ENCODE measurements around the gene KRT84. TPM values are rescaled to one million over a fixed set of nuclear protein-coding genes. Genes with fewer than 3 reads are reported as not detected.

Gene KRT84
- polyA plus RNA-seq, 3 donors, result not detected

DNA sequence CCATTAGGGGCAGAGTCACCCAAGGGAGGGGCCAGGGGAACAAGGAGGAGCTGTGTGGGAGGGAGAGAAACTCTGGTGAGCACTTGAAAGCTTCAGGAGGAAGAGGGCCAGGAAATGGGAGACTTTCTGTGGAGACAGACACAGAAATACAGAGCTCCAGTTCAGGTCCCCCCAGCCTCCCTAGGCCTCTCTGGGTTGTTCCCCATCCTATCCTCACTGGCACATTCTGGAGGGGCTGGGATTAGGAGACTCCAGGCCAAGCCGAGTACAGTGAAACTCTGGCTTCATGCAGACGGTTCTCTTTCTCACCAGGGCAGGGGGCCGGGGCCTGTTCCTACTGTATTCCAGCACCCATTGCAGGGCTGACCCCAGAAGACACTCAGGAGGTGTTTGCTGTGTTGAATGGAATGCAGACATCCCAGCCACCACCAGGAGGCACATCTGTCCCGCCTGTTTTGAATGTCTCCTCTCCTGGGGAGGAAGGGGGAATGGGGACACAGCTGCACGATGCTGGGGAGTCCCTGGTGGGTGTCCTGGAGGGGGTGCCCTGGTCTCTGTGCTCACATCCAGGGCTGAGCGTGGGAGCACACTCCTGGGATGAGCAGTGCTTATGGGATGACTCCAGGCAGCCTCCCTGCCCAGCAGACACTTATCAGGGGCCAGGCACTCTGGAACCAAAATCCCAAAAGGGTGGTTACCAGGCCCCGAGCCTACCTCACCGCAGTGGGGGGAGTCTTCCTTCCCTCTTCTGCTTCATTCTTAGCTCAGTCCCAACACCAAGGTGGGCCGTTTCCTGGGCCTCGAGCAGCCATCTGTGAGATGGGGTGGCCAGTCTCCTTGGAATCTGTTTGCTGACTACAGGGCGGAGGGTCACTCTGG is 5.5 kb upstream of the KRT84 start:
- no peak for DNase-seq (ENCODE audit: extremely low read depth in 1 of 11, low read depth in 9 of 11, low spot score in 4 of 11)

DNA sequence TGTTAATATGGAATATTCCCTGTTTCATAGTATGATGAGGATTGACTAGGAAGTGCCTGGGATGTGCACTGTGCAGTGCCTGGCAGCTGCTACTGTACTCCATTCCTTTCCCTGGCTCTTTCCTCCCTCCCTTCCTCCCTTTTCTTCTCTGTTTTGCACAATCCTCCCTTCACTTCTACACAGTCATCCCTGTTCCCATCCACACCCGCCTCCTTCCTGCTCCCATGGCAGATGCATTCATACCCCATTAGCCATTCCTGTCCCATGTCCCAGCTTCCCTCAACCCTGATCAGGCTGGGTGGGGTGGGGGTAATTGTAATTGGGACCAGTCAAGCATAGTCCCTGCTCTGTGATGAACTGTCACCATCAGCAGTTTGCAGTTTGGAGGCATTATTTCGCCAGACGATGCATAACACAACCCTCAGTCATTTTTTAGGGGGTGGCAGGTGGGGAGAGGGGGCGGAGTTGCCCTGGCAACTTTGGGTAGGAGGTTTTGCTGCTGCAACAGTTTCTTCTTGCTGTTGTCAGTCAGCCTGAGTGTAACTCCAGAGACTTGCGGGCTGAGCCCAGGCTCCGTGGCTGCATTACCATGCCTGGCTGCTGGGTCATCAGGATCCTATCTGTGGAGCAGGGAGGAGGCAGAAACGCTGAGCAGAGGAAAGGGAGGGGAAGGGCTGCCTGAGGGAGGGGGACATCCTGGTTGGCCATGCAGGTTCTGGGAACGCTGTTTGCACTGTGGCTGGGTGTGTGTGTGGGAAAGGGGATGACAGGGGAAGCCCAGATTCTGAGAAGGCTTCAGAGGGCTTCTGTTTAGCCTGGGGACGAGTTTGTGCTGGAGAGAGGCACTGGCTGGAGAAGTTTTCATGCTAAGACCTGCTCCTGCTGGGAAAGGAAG is 4.1 kb upstream of the KRT84 start:
- DNase-seq (ENCODE audit: extremely low read depth in 1 of 11, low read depth in 9 of 11, low spot score in 4 of 11), result no peak

DNA sequence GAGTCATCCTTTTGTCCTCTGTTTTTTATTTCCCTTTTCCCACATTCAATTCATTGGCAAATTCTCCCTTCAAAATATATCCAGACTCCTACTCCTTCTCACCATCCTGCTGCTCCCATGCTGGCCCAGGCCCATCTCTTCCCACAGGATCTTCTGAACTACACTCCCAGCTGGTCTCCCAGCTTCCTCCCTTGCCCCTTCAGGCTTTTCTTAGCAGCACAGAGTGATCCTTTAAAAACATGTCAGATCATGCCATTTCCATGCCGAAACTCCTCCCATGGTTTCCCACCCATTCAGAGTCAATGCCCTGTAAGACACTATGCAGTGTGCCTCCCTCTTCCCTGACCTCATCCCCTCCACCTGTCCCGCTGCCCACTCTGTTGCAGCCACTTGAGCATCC is 2.4 kb upstream of the KRT84 start:
- DNase-seq (ENCODE audit: extremely low read depth in 1 of 11, low read depth in 9 of 11, low spot score in 4 of 11), result no peak

DNA sequence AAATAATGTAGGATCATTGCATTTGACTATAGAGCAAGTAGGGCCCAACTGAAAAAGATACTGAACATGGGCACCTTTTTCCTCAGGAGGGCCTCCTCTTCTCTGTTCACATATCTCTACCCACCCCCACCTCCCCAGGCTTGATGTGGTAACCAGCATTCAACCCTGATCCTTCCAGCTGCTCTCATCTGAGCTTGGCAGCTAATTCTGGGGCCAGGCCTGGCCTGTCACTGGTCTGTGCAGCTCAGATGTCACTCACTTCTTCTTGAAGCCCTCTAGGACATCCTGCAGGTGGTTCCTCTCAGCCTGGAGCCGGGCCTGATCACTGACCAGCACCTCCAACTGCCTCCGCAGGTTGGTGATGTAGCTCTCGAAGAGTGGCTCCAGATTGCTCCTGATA is 2.1 kb downstream of the KRT84 start:
- no peak for DNase-seq (ENCODE audit: extremely low read depth in 1 of 11, low read depth in 9 of 11, low spot score in 4 of 11)

DNA sequence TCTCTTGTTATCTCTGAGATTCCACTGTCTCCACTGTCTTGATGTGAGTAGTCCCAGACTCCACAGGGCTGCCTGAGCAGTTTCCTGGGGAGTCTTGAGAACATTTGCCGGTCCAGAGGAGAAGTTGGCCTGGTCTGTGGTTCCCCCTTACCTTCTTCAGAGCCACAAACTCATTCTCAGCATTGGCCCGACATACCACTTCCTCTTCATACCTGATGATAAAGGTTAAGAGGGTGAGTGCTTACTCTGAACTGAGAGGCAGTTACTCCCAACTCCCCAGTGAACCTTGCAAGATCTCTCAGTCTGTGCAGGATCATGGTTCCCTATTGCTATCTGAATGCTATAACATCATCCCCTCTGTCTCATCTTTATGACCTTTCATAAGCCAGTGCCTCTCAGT is 2.6 kb downstream of the KRT84 start:
- no peak for DNase-seq (ENCODE audit: extremely low read depth in 1 of 11, low read depth in 9 of 11, low spot score in 4 of 11)

DNA sequence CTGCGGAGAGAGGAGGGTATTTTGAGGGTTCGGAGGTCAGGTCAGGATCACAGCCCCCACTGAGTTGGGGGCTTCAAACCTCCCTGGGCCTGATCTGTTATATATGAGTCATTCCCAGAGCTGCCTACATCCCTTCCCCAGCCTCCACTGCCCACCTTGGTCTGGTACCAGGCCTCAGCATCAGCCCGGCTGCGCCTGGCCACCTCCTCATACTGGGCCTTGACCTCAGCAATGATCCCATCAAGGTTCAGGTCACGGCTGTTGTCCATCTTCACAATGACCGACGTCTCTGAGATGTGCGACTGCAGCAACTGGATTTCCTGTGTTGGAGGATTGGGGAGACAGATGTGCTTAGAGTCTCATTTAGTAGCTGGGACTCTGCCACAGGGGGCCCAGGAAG is 4.2 kb downstream of the KRT84 start:
- no peak for DNase-seq (ENCODE audit: extremely low read depth in 1 of 11, low read depth in 9 of 11, low spot score in 4 of 11)

DNA sequence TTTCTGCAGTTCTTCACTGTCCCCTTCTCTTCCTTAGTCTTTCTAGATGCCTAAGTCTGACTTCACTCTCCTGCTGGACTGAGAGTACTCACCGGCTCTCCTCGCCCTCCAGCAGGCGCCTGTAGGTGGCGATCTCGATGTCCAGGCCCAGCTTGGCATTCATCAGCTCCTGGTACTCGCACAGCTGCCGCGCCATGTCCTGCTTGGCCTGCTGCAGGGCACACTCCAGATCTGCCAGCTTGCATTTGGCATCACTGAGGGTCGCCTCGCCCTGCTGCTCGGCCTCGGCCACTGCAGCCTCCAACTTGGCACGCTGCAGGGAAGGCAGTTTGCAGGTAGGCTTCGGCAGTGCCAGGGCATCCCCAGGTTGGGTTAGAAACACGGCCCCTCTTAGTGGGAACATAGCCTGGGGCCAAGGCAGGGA is 5.2 kb downstream of the KRT84 start:
- DNase-seq (ENCODE audit: extremely low read depth in 1 of 11, low read depth in 9 of 11, low spot score in 4 of 11), result no peak

DNA sequence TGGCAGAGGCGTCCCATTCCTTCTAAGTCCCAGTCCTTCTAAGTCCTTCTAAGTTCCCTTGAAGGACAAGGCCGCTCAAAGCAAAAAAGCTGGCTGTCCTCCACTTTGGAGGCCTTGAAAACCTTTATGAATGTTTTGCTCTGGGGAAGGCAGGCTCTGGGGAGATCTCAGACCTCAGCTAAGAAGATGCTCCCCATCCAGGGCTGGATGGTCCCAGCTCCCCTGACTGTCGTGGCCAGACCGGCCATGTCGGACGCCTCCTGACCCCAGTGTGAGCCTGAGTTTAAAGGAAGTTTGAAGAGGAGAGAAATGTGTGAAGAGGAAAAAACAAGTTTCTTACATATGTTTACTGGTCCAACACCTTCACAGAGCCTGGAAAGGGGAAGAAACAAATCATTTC is 5.9 kb downstream of the KRT84 start:
- DNase-seq (ENCODE audit: extremely low read depth in 1 of 11, low read depth in 9 of 11, low spot score in 4 of 11), result no peak

DNA sequence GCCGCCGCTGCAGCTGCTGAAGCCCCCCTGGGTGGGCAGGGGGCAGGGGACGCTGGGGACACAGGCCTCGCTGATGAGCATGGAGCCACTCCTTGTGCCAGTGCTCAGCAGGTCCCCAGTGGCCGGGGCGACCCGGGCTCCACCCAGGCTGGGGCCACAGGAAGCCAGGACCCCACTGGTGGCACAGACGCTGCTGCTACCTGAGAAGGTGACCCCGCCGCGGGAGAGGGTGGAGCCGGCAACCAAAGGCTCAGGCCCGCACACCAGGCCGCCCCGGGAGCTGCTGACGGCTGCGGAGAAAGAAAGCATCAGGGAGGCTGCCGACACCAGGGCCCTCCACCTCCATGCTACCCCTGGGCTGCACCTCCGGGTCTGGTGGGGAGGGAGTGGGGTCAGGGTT is 7.4 kb downstream of the KRT84 start:
- DNase-seq (ENCODE audit: extremely low read depth in 1 of 11, low read depth in 9 of 11, low spot score in 4 of 11), result no peak

DNA sequence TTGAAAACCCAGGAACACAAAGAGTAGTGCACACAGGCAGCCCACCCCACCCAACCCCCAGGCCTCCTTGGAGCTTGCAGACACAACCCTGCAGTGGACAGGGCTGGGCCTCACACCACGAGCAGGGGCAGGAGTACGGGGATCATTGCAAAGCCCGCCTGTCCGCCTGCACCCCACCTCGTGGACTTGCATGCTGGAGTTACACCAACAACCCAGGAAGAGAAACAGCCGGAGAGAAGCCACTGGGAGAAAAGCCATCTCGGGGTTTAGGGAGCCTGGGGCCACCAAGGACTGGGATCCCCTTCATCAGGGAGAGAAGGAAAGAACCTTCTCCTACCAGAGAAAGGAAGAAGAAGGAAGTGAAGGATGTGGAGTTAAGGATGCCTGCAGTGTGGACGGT is 8.2 kb downstream of the KRT84 start:
- no peak for DNase-seq (ENCODE audit: extremely low read depth in 1 of 11, low read depth in 9 of 11, low spot score in 4 of 11)

DNA sequence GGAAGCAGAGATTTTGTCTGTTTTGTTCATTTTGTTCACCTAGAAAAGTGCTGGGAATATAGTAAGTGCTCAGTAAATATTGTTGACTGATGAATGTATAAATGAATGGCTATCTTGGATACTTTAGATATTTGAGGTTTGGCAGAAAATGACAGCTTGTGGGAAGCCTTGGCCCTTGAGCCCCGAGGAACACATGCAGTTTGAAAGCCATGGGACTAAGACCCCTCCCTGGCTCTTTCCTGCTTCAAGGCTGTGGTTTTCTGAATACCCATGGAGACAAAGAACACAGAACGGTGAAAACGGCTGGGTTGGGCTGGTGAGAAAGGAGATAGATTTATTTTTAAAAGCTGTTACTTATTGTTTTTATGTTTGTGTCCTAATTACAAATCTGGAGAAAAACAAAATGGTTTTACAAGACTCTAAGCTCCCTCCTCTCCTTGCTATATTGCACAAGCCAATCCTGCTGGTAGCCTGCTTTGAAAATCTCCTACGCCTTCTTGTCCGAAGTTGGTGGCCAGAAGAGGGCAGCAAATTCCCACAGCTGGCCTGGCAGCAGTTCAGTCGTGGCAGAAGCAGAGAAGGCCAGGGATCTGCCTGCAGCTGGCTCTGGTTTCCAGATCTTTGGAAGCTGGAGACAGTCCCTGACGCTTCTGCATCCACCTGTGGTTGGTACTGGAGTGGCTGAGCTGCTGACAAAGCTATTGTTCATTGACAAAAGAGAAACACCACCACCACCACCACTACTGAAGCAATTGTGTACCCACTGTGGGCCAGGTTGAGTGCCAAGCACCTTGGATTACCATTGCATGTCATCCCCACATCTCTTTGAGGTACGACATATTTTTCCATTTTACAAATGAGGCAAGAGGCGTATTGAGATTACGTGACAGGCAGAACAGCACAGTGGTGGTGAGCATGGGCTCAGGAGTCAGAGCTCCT is 13.0 kb downstream of the KRT84 start:
- DNase-seq (ENCODE audit: extremely low read depth in 1 of 11, low read depth in 9 of 11, low spot score in 4 of 11), result peak; percentile 54 to 82 (median 72)

DNA sequence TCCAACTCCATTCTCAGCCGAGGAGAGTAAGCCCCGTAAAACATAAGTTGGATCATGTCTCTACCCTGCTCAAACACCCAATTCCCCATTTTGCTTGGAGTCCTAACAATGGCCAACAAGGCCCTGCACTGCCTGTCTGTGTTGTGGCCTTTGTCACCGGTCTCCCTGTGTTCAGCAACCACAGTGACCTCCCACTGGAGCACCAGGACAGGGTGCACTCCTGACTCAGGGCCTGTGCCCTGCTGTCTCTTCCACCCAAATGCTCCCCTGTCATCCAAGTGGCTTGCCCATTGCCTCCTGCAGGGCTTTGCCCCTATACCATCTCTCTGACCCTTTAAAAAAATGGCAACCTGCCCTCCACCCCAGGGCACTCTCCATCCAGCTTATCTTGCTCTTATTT is 13.7 kb downstream of the KRT84 start:
- DNase-seq (ENCODE audit: extremely low read depth in 1 of 11, low read depth in 9 of 11, low spot score in 4 of 11), result no peak

DNA sequence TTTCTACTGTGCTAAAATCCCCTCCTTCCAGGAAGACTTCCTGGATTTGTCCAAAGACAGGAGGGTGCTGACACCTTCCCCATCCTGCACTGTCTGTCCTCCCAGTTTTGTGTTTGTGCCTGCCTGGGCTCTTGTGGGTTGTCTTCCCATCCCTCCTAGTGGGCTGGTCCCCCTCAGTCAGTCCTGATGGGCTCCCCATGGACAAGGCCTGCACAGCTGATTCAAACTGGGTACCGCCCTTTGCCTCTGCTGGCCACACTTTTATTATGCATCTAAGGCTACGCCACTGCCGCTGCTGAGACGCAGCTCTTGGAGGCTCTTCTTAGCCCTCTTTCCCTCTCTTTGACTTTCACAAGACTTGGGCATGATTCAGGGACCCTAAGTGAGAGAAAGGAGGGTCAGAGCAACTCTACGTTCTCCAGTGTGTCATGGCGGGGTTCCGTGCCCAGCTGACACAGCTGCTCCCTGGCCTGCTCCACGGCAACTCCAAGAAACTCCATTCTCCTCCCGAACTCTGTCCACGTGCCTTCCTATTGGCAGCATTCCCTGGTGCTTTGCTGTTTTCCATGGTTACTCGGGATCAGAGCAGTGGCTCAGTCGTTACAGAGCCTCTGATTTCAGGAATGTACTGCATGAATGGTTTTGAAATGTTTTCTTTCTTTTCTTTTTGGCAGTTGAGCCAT is 14.4 kb downstream of the KRT84 start:
- peak in 9 of 11 donors; percentile 23 to 67 (median 34) for DNase-seq (ENCODE audit: extremely low read depth in 1 of 11, low read depth in 9 of 11, low spot score in 4 of 11)

DNA sequence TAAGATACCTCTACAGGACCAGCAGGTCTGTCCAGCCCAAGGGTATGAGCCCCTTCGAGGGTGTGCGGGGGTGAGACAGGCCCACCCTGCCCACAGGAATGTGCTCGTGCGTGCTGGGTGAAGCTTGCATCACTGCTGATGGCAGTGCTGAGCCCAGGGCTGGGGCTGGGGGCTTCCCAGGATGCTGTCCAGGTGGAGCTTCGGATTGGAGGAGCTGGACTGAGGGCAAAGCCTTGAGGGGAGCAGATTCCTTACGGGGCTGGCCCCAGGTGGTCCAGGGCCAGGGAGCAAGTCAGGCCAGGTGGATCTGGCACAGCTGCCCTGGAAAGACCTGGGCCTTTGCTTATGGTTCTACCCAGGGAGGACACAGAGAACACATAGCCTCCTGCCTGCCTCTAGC is 15.6 kb downstream of the KRT84 start:
- no peak for DNase-seq (ENCODE audit: extremely low read depth in 1 of 11, low read depth in 9 of 11, low spot score in 4 of 11)

DNA sequence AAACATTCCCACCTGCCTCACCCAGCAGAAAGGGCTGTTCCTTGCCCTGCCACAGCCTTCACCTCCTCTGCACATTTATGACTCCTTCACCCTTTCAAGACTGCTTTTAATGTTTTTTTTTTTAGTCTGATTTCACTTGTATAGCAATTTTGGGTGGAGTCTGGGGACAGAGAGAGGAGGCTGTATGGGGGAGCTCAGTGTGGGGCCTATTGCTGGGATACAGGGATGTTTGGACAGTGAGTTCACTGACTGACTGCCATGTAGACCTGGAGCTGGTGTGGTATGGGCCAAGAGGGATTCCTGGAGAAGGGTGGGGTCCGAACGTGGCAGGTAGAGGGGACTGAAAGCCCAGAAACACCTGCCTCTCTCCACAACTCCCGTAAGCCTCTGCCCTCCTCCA is 16.2 kb downstream of the KRT84 start:
- DNase-seq (ENCODE audit: extremely low read depth in 1 of 11, low read depth in 9 of 11, low spot score in 4 of 11), result no peak

DNA sequence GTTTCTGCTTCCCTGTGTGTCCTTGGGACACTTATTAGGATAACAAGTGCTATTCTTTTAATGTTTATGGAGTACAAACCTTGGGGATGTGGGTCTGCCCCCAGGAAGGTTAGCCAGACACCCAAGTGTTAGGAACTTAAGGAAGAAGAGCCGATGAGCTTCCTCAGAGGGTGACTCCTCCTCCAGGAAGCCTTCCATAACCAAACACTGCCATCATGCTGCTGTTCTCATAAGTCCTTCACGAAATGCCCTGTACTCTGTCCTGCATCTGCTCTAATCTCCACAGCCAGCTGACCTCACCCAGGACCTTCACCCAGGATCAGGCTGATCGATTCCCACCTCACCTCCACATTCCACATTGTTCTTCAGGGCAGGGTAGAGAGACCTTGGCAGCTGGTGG is 16.9 kb downstream of the KRT84 start:
- no peak for DNase-seq (ENCODE audit: extremely low read depth in 1 of 11, low read depth in 9 of 11, low spot score in 4 of 11)

DNA sequence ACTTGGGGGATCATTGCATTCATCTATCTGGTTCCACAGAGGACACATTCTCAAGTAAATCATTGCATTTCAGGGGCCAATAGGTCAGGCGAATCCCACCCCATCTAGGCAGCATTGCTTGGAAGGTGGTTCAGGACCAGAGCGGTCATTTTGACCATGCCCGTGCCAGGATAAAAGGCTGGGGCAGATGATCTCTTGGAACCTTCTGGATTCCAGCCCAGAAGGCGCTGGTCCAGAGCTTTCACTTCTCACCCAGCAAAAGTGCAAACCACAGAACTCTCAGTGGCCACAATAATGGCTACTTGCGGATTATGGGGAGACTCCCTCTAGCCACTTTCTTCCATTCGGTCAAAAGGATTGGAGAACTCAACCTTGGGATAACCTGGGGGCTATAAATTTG is 17.6 kb downstream of the KRT84 start:
- DNase-seq (ENCODE audit: extremely low read depth in 1 of 11, low read depth in 9 of 11, low spot score in 4 of 11), result no peak

DNA sequence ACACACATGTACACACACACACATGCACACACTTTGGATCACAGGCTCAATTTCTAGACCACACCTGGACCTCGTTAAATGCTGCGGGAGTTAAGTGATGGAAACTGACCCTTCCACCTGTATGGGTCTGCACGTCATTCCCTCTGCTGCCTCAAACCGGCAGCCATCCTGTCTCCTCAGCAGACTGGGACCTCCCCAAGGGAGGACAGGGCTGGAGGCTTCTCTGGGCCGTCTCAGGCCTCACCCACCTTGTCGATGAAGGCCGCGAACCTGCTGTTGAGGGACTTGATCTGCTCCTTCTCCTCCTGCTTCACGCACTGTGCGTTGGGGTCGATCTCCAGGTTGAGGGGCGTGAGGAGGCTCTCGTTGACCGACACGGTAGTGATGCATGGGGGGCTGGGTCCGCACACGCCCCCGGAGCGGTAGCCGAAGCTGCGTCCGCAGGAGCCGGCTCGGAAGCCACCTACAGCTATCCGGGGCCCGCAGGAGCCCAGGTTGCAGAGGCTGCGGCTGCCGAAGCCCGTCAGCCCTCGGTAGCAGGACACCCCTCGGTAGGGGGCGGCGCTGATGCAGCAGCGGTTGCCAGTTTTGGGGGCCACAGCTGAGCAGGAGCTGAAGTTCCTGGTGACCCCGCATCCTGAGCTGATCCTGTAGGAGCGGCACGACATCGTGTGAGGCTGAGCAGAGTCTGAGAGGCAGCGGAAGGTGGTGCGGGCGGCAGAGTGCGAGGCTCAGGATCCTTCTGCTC is 18.5 kb downstream of the KRT84 start, which contains the start of gene KRT85:
Gene KRT85, minus strand, starts transcription at position 744 of the 748 bp plus-strand sequence. Its CDS starts 76 bp downstream, at position 668.
- DNase-seq (ENCODE audit: extremely low read depth in 1 of 11, low read depth in 9 of 11, low spot score in 4 of 11), result no peak
